Left lobe of liver (tissue), 2 donors: ENCODE measurements around the gene SORBS1. TPM values are rescaled to one million over a fixed set of nuclear protein-coding genes. Genes with fewer than 3 reads are reported as not detected.

Experiments used
- ATAC-seq: fragments of 200-7000 bp; cut with Tn5 transposase; one replicate; pipeline ENCODE4 v1.9.1; 2020; ENCODE audit warnings: mild to moderate bottlenecking, moderate library complexity
- DNase-seq: peaks from one replicate; pipeline ENCODE4 v3.0.0-alpha.2; 2020; ENCODE audit warnings: low spot score
- total RNA-seq: library from RNA; stranded (reverse); gene quantifications from one replicate; pipeline ENCODE4 v1.2.1, GENCODE V29; 2021
- donor health status: DM: no; HTN: no; CAD: no; lungs with moderate emphysema.
- donor health status: DM: no; HTN: yes; CAD: no.

Gene SORBS1
- total RNA-seq, 1 donor from 2014 or later: 57.9 TPM

- ATAC-seq (peak; percentile 20), DNase-seq (peak; percentile 35)
Measured at GRCh38 chr10:95279042-95279820, 281.9 kb downstream of the SORBS1 start.

GRCh38 chr10:95278061-95278988, 282.8 kb downstream of the SORBS1 start:
- ATAC-seq: no peak

GRCh38 chr10:95277614-95278013, 283.6 kb downstream of the SORBS1 start:
- DNase-seq (no peak), ATAC-seq (no peak)

More at GRCh38 chr10:95278061-95278988, 282.8 kb downstream of the SORBS1 start:
- DNase-seq: peak; percentile 40

GRCh38 chr10:95277201-95277570, 284.0 kb downstream of the SORBS1 start:
- no peak for ATAC-seq
- DNase-seq: no peak

GRCh38 chr10:95276367-95277200, 284.6 kb downstream of the SORBS1 start:
- DNase-seq (no peak), ATAC-seq (peak; percentile 44)

GRCh38 chr10:95275726-95276366, 285.3 kb downstream of the SORBS1 start:
- ATAC-seq (no peak), DNase-seq (no peak)

- DNase-seq (peak; percentile 76), ATAC-seq (peak; percentile 88)
Measured at GRCh38 chr10:95273393-95274312, 287.5 kb downstream of the SORBS1 start.

- DNase-seq (no peak), ATAC-seq (peak; percentile 54)
Measured at GRCh38 chr10:95268438-95268837, 292.7 kb downstream of the SORBS1 start.

GRCh38 chr10:95267251-95267650, 293.9 kb downstream of the SORBS1 start:
- no peak for ATAC-seq
- DNase-seq: no peak

- peak; percentile 58 for ATAC-seq
Measured at GRCh38 chr10:95266674-95267095, 294.5 kb downstream of the SORBS1 start.

GRCh38 chr10:95265572-95265971, 295.6 kb downstream of the SORBS1 start:
- ATAC-seq: no peak
- no peak for DNase-seq

More at GRCh38 chr10:95266674-95267095, 294.5 kb downstream of the SORBS1 start:
- no peak for DNase-seq

- ATAC-seq (no peak), DNase-seq (no peak)
Measured at GRCh38 chr10:95264227-95265051, 296.7 kb downstream of the SORBS1 start.

GRCh38 chr10:95263864-95264226, 297.3 kb downstream of the SORBS1 start:
- ATAC-seq: no peak
- DNase-seq: no peak

GRCh38 chr10:95262763-95263518, 298.2 kb downstream of the SORBS1 start:
- ATAC-seq (no peak), DNase-seq (no peak)

GRCh38 chr10:95261926-95262325, 299.2 kb downstream of the SORBS1 start:
- DNase-seq (no peak), ATAC-seq (no peak)
